A549 (cell line): ENCODE results near the gene YBX2.

Experiments
- BCL3 ChIP-seq: fragments of >200 bp; sonication (Bioruptor Twin); formaldehyde crosslinking; IDR thresholded peaks from 3 replicates; pipeline ENCODE4 v1.6.1; 2016
- CTCF ChIP-seq: fragments of >200 bp; sonication (Bioruptor Twin); formaldehyde crosslinking; IDR thresholded peaks from 3 replicates; pipeline ENCODE4 v1.5.1; 2016
- EP300 ChIP-seq, 2 experiments: fragments of >200 bp; sonication (Bioruptor Twin); formaldehyde crosslinking; IDR thresholded peaks; 2 replicates in 1 of 2; 3 replicates in 1 of 2; pipeline ENCODE4 v1.6.1; 2016 to 2017
- HMGXB4 ChIP-seq: fragments of 250-450 bp; sonication (Bioruptor Pico); IDR thresholded peaks from 2 replicates; pipeline ENCODE4 v1.5.0; 2021; ENCODE audit warnings: mild to moderate bottlenecking, moderate library complexity, borderline replicate concordance
- NFE2L2 ChIP-seq: fragments of 150-350 bp; conservative IDR thresholded peaks from 2 replicates; pipeline ENCODE4 v1.6.1; 2014; ENCODE audit warnings: low read length
- POLR2A ChIP-seq: IDR thresholded peaks from 2 replicates; pipeline ENCODE4 v1.6.1; 2012; ENCODE audit warnings: mild to moderate bottlenecking, low read length
- RAD21 ChIP-seq, 2 experiments: fragments of >200 bp in 1 of 2; sonication (Bioruptor Twin) in 1 of 2; formaldehyde crosslinking in 1 of 2; IDR thresholded peaks in 1 of 2; conservative IDR thresholded peaks in 1 of 2; 2 replicates in 1 of 2; 3 replicates in 1 of 2; pipeline ENCODE4 v1.6.1; 2012 to 2018; ENCODE audit warnings: inconsistent platforms in 1 of 2
- REST ChIP-seq: fragments of 200-600 bp; sonication (generic); IDR thresholded peaks from 2 replicates; pipeline ENCODE4 v1.6.1; 2016; ENCODE audit warnings: antibody characterized with exemption, mild to moderate bottlenecking, moderate library complexity
- RFX5 ChIP-seq: fragments of 450-650 bp; IDR thresholded peaks from 2 replicates; pipeline ENCODE4 v1.7.1; 2014; ENCODE audit warnings: antibody characterized with exemption, mild to moderate bottlenecking, moderate library complexity
- RNF2 ChIP-seq: fragments of 200-600 bp; sonication (generic); IDR thresholded peaks from 2 replicates; pipeline ENCODE4 v1.6.1; 2016; ENCODE audit warnings: low read depth, mild to moderate bottlenecking, antibody characterized with exemption, moderate library complexity, borderline replicate concordance

GRCh38 chr17:7290685-7291084 lies 3.8 kb downstream of the YBX2 start:
- TF ChIP-seq NFE2L2 (no peak), CTCF (no peak), EP300 (IDR thresholded peaks at IDR 0.05) (no peak), RNF2 (no peak), POLR2A (no peak), REST (no peak), HMGXB4 (CRISPR knock-in tag) (no peak), RAD21 (conservative IDR thresholded peaks at IDR 0.05 in 1 of 2, IDR thresholded peaks at IDR 0.05 in 1 of 2) (no peak), BCL3 (no peak), RFX5 (no peak)
